HepG2 (cell line): ENCODE results near the gene LCN12. TPM values are rescaled to one million over a fixed set of nuclear protein-coding genes. Genes with fewer than 3 reads are reported as not detected.

Experiments
- ATAC-seq: fragments of 200-7000 bp; cut with Tn5 transposase; 3 replicates; pipeline ENCODE4 v1.9.1; 2020; ENCODE audit warnings: mild to moderate bottlenecking, moderate library complexity
- BruUV-seq: library from RNA; stranded (reverse); fragments of 400-500 nt; replicated peaks from 2 replicates; lab custom pipeline; 2021; lab: Mats Ljungman, UMichigan
- CTCF ChIA-PET: fragments of 300-600 bp; formaldehyde crosslinking; extraction: SDS; loops from one replicate; lab custom pipeline; 2021; ENCODE audit warnings: low total read pairs, inconsistent platforms, low intra/inter-chr PET ratio; lab: Yijun Ruan, JAX
- POLR2A ChIA-PET: fragments of 350-600 bp; sonication (Branson Sonifier 250); formaldehyde crosslinking; loops from one replicate; lab custom pipeline; 2020; ENCODE audit warnings: antibody characterized with exemption, inconsistent platforms; lab: Yijun Ruan, JAX
- DNase-seq: peaks from one replicate; pipeline ENCODE4 v3.0.0-alpha.2; 2015; ENCODE audit warnings: low spot score
- FAIRE-seq: peaks from 3 replicates; lab custom pipeline; 2011; peaks lifted over from hg19 to GRCh38; lab: Jason Lieb, UNC
- H2AFZ ChIP-seq: one replicate; pipeline ENCODE4 v1.6.1; 2011; ENCODE audit warnings: low read length, inconsistent platforms
- H3K27ac ChIP-seq: fragments of 300-600 bp; 3 replicates; pipeline ENCODE4 v1.8.0; 2011; ENCODE audit warnings: mixed run types, mild to moderate bottlenecking, mixed read lengths, low read length, inconsistent platforms; ENCODE audit not compliant: insufficient read depth; ENCODE audit errors: extremely low read length
- H3K27me3 ChIP-seq, 2 experiments: fragments of 200-600 bp in 1 of 2; 2 replicates in 1 of 2; 3 replicates in 1 of 2; pipeline versions ENCODE4 v1.6.0 to v1.8.0; 2011; ENCODE audit warnings: low read length in 2 of 2, mild to moderate bottlenecking in 2 of 2, moderate library complexity in 2 of 2, inconsistent platforms in 1 of 2; ENCODE audit not compliant: insufficient read depth in 2 of 2, control insufficient read depth in 1 of 2
- H3K36me3 ChIP-seq, 2 experiments: fragments of 200-600 bp in 1 of 2; replicated peaks in 1 of 2; 2 replicates in 1 of 2; 3 replicates in 1 of 2; pipeline versions ENCODE4 v1.5.1 to v1.8.0; 2011; ENCODE audit warnings: low read length in 2 of 2, inconsistent platforms in 1 of 2; ENCODE audit not compliant: insufficient read depth in 2 of 2, control insufficient read depth in 1 of 2
- H3K4me1 ChIP-seq: 2 replicates; pipeline ENCODE4 v1.5.1; 2012; ENCODE audit warnings: low read length, inconsistent platforms; ENCODE audit not compliant: insufficient read depth
- H3K4me2 ChIP-seq: 2 replicates; pipeline ENCODE4 v1.6.0; 2011; ENCODE audit warnings: low read depth, low read length, inconsistent platforms
- H3K4me3 ChIP-seq, 3 experiments: fragments of 200-600 bp in 1 of 3; sonication (generic), shearing (Covaris generic) in 1 of 3; replicated peaks in 1 of 3; 2 replicates each; pipeline ENCODE4 v1.5.1; 2011 to 2016; ENCODE audit warnings: low read length in 3 of 3, inconsistent platforms in 2 of 3, low read depth in 2 of 3, mild to moderate bottlenecking in 2 of 3, control low read depth in 1 of 3, mixed read lengths in 1 of 3; ENCODE audit not compliant: insufficient read depth in 1 of 3
- H3K79me2 ChIP-seq: one replicate; pipeline ENCODE4 v1.6.1; 2011; ENCODE audit warnings: low read length, inconsistent platforms; ENCODE audit not compliant: insufficient read depth
- H3K9ac ChIP-seq: 2 replicates; pipeline ENCODE4 v1.6.0; 2011; ENCODE audit warnings: mild to moderate bottlenecking, low read depth, low read length, inconsistent platforms; ENCODE audit not compliant: insufficient read depth
- H3K9me3 ChIP-seq: 2 replicates; pipeline ENCODE4 v1.5.1; 2012; ENCODE audit warnings: mild to moderate bottlenecking, low read length
- H4K20me1 ChIP-seq: 2 replicates; pipeline ENCODE4 v1.6.0; 2011; ENCODE audit warnings: inconsistent platforms, mild to moderate bottlenecking, low read length, moderate library complexity; ENCODE audit not compliant: insufficient read depth
- BCL6 ChIP-seq: IDR thresholded peaks from 2 replicates; pipeline ENCODE4 v1.6.1; 2016; ENCODE audit warnings: missing genetic modification reagents, missing compliant biosample characterization
- BRCA1 ChIP-seq: sonication (generic); formaldehyde crosslinking; IDR thresholded peaks from 2 replicates; pipeline ENCODE4 v1.4.0; 2020; ENCODE audit warnings: missing genetic modification reagents
- CBX2 ChIP-seq, 2 experiments: fragments of 200-600 bp in 1 of 2; sonication (generic); formaldehyde crosslinking in 1 of 2; IDR thresholded peaks; 2 replicates each; pipeline versions ENCODE4 v1.7.0 to v1.8.1; 2018 to 2022; ENCODE audit warnings: low read depth in 2 of 2, low read length in 1 of 2, mild to moderate bottlenecking in 1 of 2, missing genetic modification reagents in 1 of 2
- HINFP ChIP-seq: sonication (generic); formaldehyde crosslinking; IDR thresholded peaks from 2 replicates; pipeline ENCODE4 v1.4.0; 2020; ENCODE audit warnings: low read depth, mild to moderate bottlenecking, missing genetic modification reagents
- HMG20B ChIP-seq: conservative IDR thresholded peaks from 2 replicates; pipeline ENCODE4 v1.6.1; 2016; ENCODE audit warnings: missing genetic modification reagents, missing compliant biosample characterization
- IRF9 ChIP-seq: sonication (generic); formaldehyde crosslinking; IDR thresholded peaks from 2 replicates; pipeline ENCODE4 v1.8.0; 2022; ENCODE audit warnings: missing genetic modification reagents, mild to moderate bottlenecking, borderline replicate concordance
- KLF15 ChIP-seq: sonication (generic); formaldehyde crosslinking; IDR thresholded peaks from 2 replicates; pipeline ENCODE4 v1.8.1; 2023; ENCODE audit warnings: borderline replicate concordance, mild to moderate bottlenecking, inconsistent platforms, missing genetic modification reagents, mixed read lengths
- NFKBIZ ChIP-seq: IDR thresholded peaks from 2 replicates; pipeline ENCODE4 v1.6.1; 2018; ENCODE audit warnings: missing genetic modification reagents, missing compliant biosample characterization
- SNAI1 ChIP-seq: sonication (generic); formaldehyde crosslinking; IDR thresholded peaks from 2 replicates; pipeline ENCODE4 v1.5.0; 2020; ENCODE audit warnings: mild to moderate bottlenecking, missing genetic modification reagents, borderline replicate concordance
- SP4 ChIP-seq: sonication (generic); formaldehyde crosslinking; IDR thresholded peaks from 2 replicates; pipeline ENCODE4 v1.8.1; 2023; ENCODE audit warnings: mild to moderate bottlenecking, missing genetic modification reagents
- SP5 ChIP-seq: IDR thresholded peaks from 2 replicates; pipeline ENCODE4 v1.6.1; 2016; ENCODE audit warnings: low read depth, borderline replicate concordance
- USF2 ChIP-seq, 2 experiments: sonication (generic) in 1 of 2; formaldehyde crosslinking in 1 of 2; IDR thresholded peaks; 2 replicates each; pipeline versions ENCODE4 v1.5.1 to v1.6.1; 2011 to 2020; ENCODE audit warnings: borderline replicate concordance in 1 of 2, low read depth in 1 of 2, low read length in 1 of 2, mild to moderate bottlenecking in 1 of 2, missing genetic modification reagents in 1 of 2, moderate library complexity in 1 of 2
- ZBTB10 ChIP-seq: sonication (generic); formaldehyde crosslinking; IDR thresholded peaks from 2 replicates; pipeline ENCODE4 v1.4.0; 2020; ENCODE audit warnings: missing genetic modification reagents, borderline replicate concordance
- ZNF317 ChIP-seq: sonication (generic); formaldehyde crosslinking; IDR thresholded peaks from 2 replicates; pipeline ENCODE4 v1.5.0; 2020; ENCODE audit warnings: mild to moderate bottlenecking, missing genetic modification reagents
- ZNF7 ChIP-seq: IDR thresholded peaks from 2 replicates; pipeline ENCODE4 v1.6.1; 2016; ENCODE audit warnings: missing biosample characterization, missing genetic modification reagents
- ZNF782 ChIP-seq: sonication (generic); formaldehyde crosslinking; IDR thresholded peaks from 2 replicates; pipeline ENCODE4 v1.4.0; 2020; ENCODE audit warnings: missing genetic modification reagents, mild to moderate bottlenecking, borderline replicate concordance
- WGBS: methylation state at CpG from one replicate; pipeline ENCODE4 v1.1.6; 2017; ENCODE audit warnings: low lambda C conversion rate; 5-methylcytosine and 5-hydroxymethylcytosine counted together
- in situ Hi-C: cut with HindIII; loops from 2 replicates; pipeline ENCODE4 v1.10.0; 2017; ENCODE audit warnings: low pct_unique_long_range_greater_than_20kb; ENCODE audit not compliant: extremely low pct_ligation_motif_present
- intact Hi-C: fragments of 100-400 bp; cut with micrococcal nuclease; formaldehyde crosslinking; loops from one replicate; pipeline ENCODE4 v1.10.0; 2022; ENCODE audit not compliant: unreplicated experiment
- polyA plus RNA-seq, 8 experiments: library from polyadenylated mRNA; depleted of rRNA in 3 of 8; stranded (reverse) in 7 of 8; unstranded in 1 of 8; fragments of >200 nt; fragmentation: Illumina TruSeq in 4 of 8; extraction: Trizol in 4 of 8; gene quantifications; 2 replicates each; pipeline versions ENCODE4 v1.2.1 to v1.2.3, GENCODE V29; 2011 to 2016; ENCODE audit warnings: low read depth in 4 of 8, missing spikeins in 1 of 8, mixed read lengths in 1 of 8; ENCODE audit not compliant: insufficient read depth in 1 of 8
- total RNA-seq, 5 experiments: library from RNA; depleted of rRNA; stranded (reverse); fragments of >200 nt; fragmentation: Illumina TruSeq; extraction: Trizol; gene quantifications; 2 replicates each; pipeline ENCODE4 v1.2.3, GENCODE V29; 2016; ENCODE audit warnings: low read depth in 1 of 5

Gene LCN12
- total and polyA plus RNA-seq, 2 of the 13 experiments (the other 11 are each of a cell fraction or from before 2014, with no cell fraction given), result 3.4 to 6.9 TPM

- no peak for TF ChIP-seq BCL6
- TF ChIP-seq, all 625 proteins: peak for 0
Observed at GRCh38 chr9:136955943-136956335, 3.9 kb downstream of the LCN12 start (continued).

GRCh38 chr9:136956604-136957003 is 4.5 kb downstream of the LCN12 start:
- Histone ChIP-seq H3K27me3 (peaks cover 11 to 24% of the 10 kb centered on the region in 2 experiments), H3K9me3 (no peaks in the 10 kb centered on the region), H3K4me3 (no peak overlapping the region), H3K4me2 (no peak overlapping the region), H3K4me1 (peaks cover 2% of the 10 kb centered on the region; the same call in 1 of the 2 replicates), H2AFZ (no peak overlapping the region), H3K79me2 (no peaks in the 10 kb centered on the region), H4K20me1 (no peaks in the 10 kb centered on the region), H3K9ac (no peak overlapping the region), H3K36me3 (no peaks in the 10 kb centered on the region), H3K27ac (no peak overlapping the region)
- FAIRE-seq (no peak), ATAC-seq (no peak), DNase-seq (no peak)
- POLR2A ChIA-PET, result no interaction called here
- intact Hi-C loops, result no loop called here
- WGBS, result 91% methylated on average over 4 of the region's 4 CpGs
- CTCF ChIA-PET, result no interaction called here
- BruUV-seq, result no TSS peak
- in situ Hi-C loops, result no loop called here
- TF ChIP-seq CBX2 (IDR thresholded peaks at IDR 0.05; ENCODE audit: low read depth, low read length), result no peak
- TF ChIP-seq CBX2 (CRISPR knock-in tag; IDR thresholded peaks at IDR 0.05; ENCODE audit: low read depth), result no peak
- TF ChIP-seq USF2 (IDR thresholded peaks at IDR 0.05; ENCODE audit: low read depth, low read length), result no peak
- no peak for TF ChIP-seq USF2 (CRISPR knock-in tag; IDR thresholded peaks at IDR 0.05; ENCODE audit: borderline replicate concordance)
- no peak for TF ChIP-seq IRF9 (CRISPR knock-in tag)
- TF ChIP-seq HMG20B, result no peak
- TF ChIP-seq ZNF7 (CRISPR knock-in tag), result no peak
- no peak for TF ChIP-seq SNAI1 (CRISPR knock-in tag)
- no peak for TF ChIP-seq HINFP (CRISPR knock-in tag)
- no peak for TF ChIP-seq BRCA1
- no peak for TF ChIP-seq NFKBIZ (CRISPR knock-in tag)
- no peak for TF ChIP-seq ZNF317 (CRISPR knock-in tag)
- TF ChIP-seq ZNF782 (CRISPR knock-in tag), result no peak
- TF ChIP-seq KLF15 (CRISPR knock-in tag), result no peak
- no peak for TF ChIP-seq SP5 (CRISPR knock-in tag)
- no peak for TF ChIP-seq ZBTB10 (CRISPR knock-in tag)
- no peak for TF ChIP-seq SP4 (CRISPR knock-in tag)
